ENCODE measurements around the gene BMAL1. TPM values are rescaled to one million over a fixed set of nuclear protein-coding genes. Genes with fewer than 3 reads are reported as not detected.

Gene BMAL1
- total RNA-seq, 2 experiments from 2014 or later, result 28.2 to 29.0 TPM

- DNase-seq, result peak; percentile 17
- Mint-ChIP-seq H3K4me3 (no peak overlapping the region), H3K27ac (peak overlapping the region; percentile 9), H3K36me3 (ENCODE audit: low read depth) (peaks cover 6% of the 10 kb centered on the region), H3K9me3 (no peaks in the 10 kb centered on the region), H3K27me3 (ENCODE audit: low read depth) (no peaks in the 10 kb centered on the region), H3K4me1 (ENCODE audit: low read depth) (peaks cover 86% of the 10 kb centered on the region)
- CTCF ChIA-PET, result interaction anchor here (1.2 to 1.8 kb wide), 3 partner anchors 50 to 100 kb away, joined by 3 to 5 read pairs (median 4); no protein-coding TSS in a partner anchor
- intact Hi-C loops (cut with micrococcal nuclease), result loop anchor here (10.0 kb wide), 1 partner anchor 1440 kb away; the partner anchor contains the start of gene USP47
These were observed 7.4 kb downstream of the BMAL1 start for GRCh38 chr11:13284776-13285588.

GRCh38 chr11:13286279-13286821, 8.8 kb downstream of the BMAL1 start:
- CTCF ChIA-PET, result interaction anchor here (0.7 to 1.5 kb wide), 6 partner anchors 36 to 98 kb away, joined by 3 to 5 read pairs (median 4); no protein-coding TSS in a partner anchor
- intact Hi-C loops (cut with micrococcal nuclease), result loop anchor here (2.0 to 10.0 kb wide), 3 partner anchors 32 to 1442 kb away; partner anchors contain the start of gene USP47
- H3K27me3 Mint-ChIP-seq (ENCODE audit: low read depth), result no peaks in the 10 kb centered on the region
- no peak overlapping the region for H3K4me3 Mint-ChIP-seq
- no peak for DNase-seq
- peaks cover 8% of the 10 kb centered on the region for H3K36me3 Mint-ChIP-seq (ENCODE audit: low read depth)
- no peaks in the 10 kb centered on the region for H3K9me3 Mint-ChIP-seq
- H3K4me1 Mint-ChIP-seq (ENCODE audit: low read depth), result peaks cover 83% of the 10 kb centered on the region
- H3K27ac Mint-ChIP-seq, result peak overlapping the region; percentile 74

- intact Hi-C loops (cut with micrococcal nuclease), result loop anchor here (1.0 to 10.0 kb wide), 6 partner anchors 10 to 1442 kb away; partner anchors contain the start of genes BMAL1 and USP47
- peaks cover 8% of the 10 kb centered on the region for H3K36me3 Mint-ChIP-seq (ENCODE audit: low read depth)
- peak overlapping the region; percentile 74 for H3K27ac Mint-ChIP-seq
- H3K4me3 Mint-ChIP-seq, result no peak overlapping the region
- CTCF ChIA-PET, result interaction anchor here (0.6 to 1.2 kb wide), 5 partner anchors 36 to 79 kb away, joined by 3 to 5 read pairs (median 4); no protein-coding TSS in a partner anchor
- peak; percentile 78 for DNase-seq
- no peaks in the 10 kb centered on the region for H3K9me3 Mint-ChIP-seq
- H3K27me3 Mint-ChIP-seq (ENCODE audit: low read depth), result no peaks in the 10 kb centered on the region
- peaks cover 78% of the 10 kb centered on the region for H3K4me1 Mint-ChIP-seq (ENCODE audit: low read depth)
These were observed 9.4 kb downstream of the BMAL1 start for GRCh38 chr11:13287036-13287435.

- no peak overlapping the region for H3K4me3 Mint-ChIP-seq
- H3K27ac Mint-ChIP-seq, result peak overlapping the region; percentile 28
- H3K9me3 Mint-ChIP-seq, result no peaks in the 10 kb centered on the region
- peaks cover 73% of the 10 kb centered on the region for H3K4me1 Mint-ChIP-seq (ENCODE audit: low read depth)
- H3K27me3 Mint-ChIP-seq (ENCODE audit: low read depth), result no peaks in the 10 kb centered on the region
- intact Hi-C loops (cut with micrococcal nuclease), result loop anchor here (1.0 to 10.0 kb wide), 6 partner anchors 10 to 1443 kb away; partner anchors contain the start of genes BMAL1 and USP47
- DNase-seq, result no peak
- peaks cover 8% of the 10 kb centered on the region for H3K36me3 Mint-ChIP-seq (ENCODE audit: low read depth)
- CTCF ChIA-PET, result interaction anchor here (0.6 to 1.2 kb wide), 4 partner anchors 37 to 97 kb away, joined by 3 to 4 read pairs (median 4); no protein-coding TSS in a partner anchor
These were observed 10.1 kb downstream of the BMAL1 start for GRCh38 chr11:13287681-13288080.

- H3K4me1 Mint-ChIP-seq (ENCODE audit: low read depth), result peaks cover 75% of the 10 kb centered on the region
These were observed 10.9 kb downstream of the BMAL1 start for GRCh38 chr11:13288375-13289029.

GRCh38 chr11:13289081-13289480, 11.5 kb downstream of the BMAL1 start:
- CTCF ChIA-PET, result no interaction called here
- no peak overlapping the region for H3K4me3 Mint-ChIP-seq
- H3K27me3 Mint-ChIP-seq (ENCODE audit: low read depth), result no peaks in the 10 kb centered on the region
- no peak for DNase-seq
- no peak overlapping the region for H3K27ac Mint-ChIP-seq
- H3K36me3 Mint-ChIP-seq (ENCODE audit: low read depth), result peaks cover 8% of the 10 kb centered on the region
- H3K9me3 Mint-ChIP-seq, result no peaks in the 10 kb centered on the region
- intact Hi-C loops (cut with micrococcal nuclease), result loop anchor here (10.0 kb wide), 1 partner anchor 1444 kb away; the partner anchor contains the start of gene USP47
- peaks cover 76% of the 10 kb centered on the region for H3K4me1 Mint-ChIP-seq (ENCODE audit: low read depth)

More at GRCh38 chr11:13288375-13289029, 10.9 kb downstream of the BMAL1 start:
- CTCF ChIA-PET, result interaction anchor here (1.0 kb wide), 1 partner anchor 98 kb away, joined by 3 read pairs; no protein-coding TSS in a partner anchor
- intact Hi-C loops (cut with micrococcal nuclease), result loop anchor here (10.0 kb wide), 1 partner anchor 1444 kb away; the partner anchor contains the start of gene USP47
- Mint-ChIP-seq H3K9me3 (no peaks in the 10 kb centered on the region), H3K27me3 (ENCODE audit: low read depth) (no peaks in the 10 kb centered on the region), H3K4me3 (no peak overlapping the region), H3K36me3 (ENCODE audit: low read depth) (peaks cover 8% of the 10 kb centered on the region), H3K27ac (peak overlapping the region; percentile 42)
- DNase-seq, result peak; percentile 17

GRCh38 chr11:13290221-13290980, 12.8 kb downstream of the BMAL1 start:
- H3K4me1 Mint-ChIP-seq (ENCODE audit: low read depth), result peaks cover 79% of the 10 kb centered on the region
- H3K4me3 Mint-ChIP-seq, result no peak overlapping the region
- H3K9me3 Mint-ChIP-seq, result no peaks in the 10 kb centered on the region
- H3K27me3 Mint-ChIP-seq (ENCODE audit: low read depth), result no peaks in the 10 kb centered on the region
- H3K36me3 Mint-ChIP-seq (ENCODE audit: low read depth), result peaks cover 8% of the 10 kb centered on the region
- intact Hi-C loops (cut with micrococcal nuclease), result no loop called here
- H3K27ac Mint-ChIP-seq, result no peak overlapping the region
- no peak for DNase-seq
- CTCF ChIA-PET, result interaction anchor here (1.2 to 1.7 kb wide), 2 partner anchors 13 to 45 kb away, joined by 3 to 10 read pairs; no protein-coding TSS in a partner anchor

GRCh38 chr11:13291361-13291760, 13.8 kb downstream of the BMAL1 start:
- intact Hi-C loops (cut with micrococcal nuclease), result no loop called here
- H3K4me1 Mint-ChIP-seq (ENCODE audit: low read depth), result peaks cover 81% of the 10 kb centered on the region
- H3K36me3 Mint-ChIP-seq (ENCODE audit: low read depth), result peaks cover 8% of the 10 kb centered on the region
- H3K9me3 Mint-ChIP-seq, result no peaks in the 10 kb centered on the region
- no peak for DNase-seq
- H3K4me3 Mint-ChIP-seq, result no peak overlapping the region
- H3K27ac Mint-ChIP-seq, result no peak overlapping the region
- H3K27me3 Mint-ChIP-seq (ENCODE audit: low read depth), result no peaks in the 10 kb centered on the region
- CTCF ChIA-PET, result interaction anchor here (1.2 to 1.7 kb wide), 3 partner anchors 11 to 45 kb away, joined by 3 to 10 read pairs (median 3); no protein-coding TSS in a partner anchor

GRCh38 chr11:13291800-13292199, 14.2 kb downstream of the BMAL1 start:
- intact Hi-C loops (cut with micrococcal nuclease), result no loop called here
- H3K27ac Mint-ChIP-seq, result no peak overlapping the region
- no peaks in the 10 kb centered on the region for H3K9me3 Mint-ChIP-seq
- peaks cover 81% of the 10 kb centered on the region for H3K4me1 Mint-ChIP-seq (ENCODE audit: low read depth)
- H3K36me3 Mint-ChIP-seq (ENCODE audit: low read depth), result peaks cover 8% of the 10 kb centered on the region
- CTCF ChIA-PET, result interaction anchor here (1.3 to 1.7 kb wide), 2 partner anchors 11 to 44 kb away, joined by 3 to 10 read pairs; no protein-coding TSS in a partner anchor
- H3K27me3 Mint-ChIP-seq (ENCODE audit: low read depth), result no peaks in the 10 kb centered on the region
- no peak overlapping the region for H3K4me3 Mint-ChIP-seq
- no peak for DNase-seq

- H3K9me3 Mint-ChIP-seq, result no peaks in the 10 kb centered on the region
- H3K27me3 Mint-ChIP-seq (ENCODE audit: low read depth), result no peaks in the 10 kb centered on the region
- CTCF ChIA-PET, result interaction anchor here (0.7 to 2.0 kb wide), 2 partner anchors 41 to 43 kb away, joined by 3 to 6 read pairs; no protein-coding TSS in a partner anchor
- peaks cover 8% of the 10 kb centered on the region for H3K36me3 Mint-ChIP-seq (ENCODE audit: low read depth)
- no peak overlapping the region for H3K4me3 Mint-ChIP-seq
- intact Hi-C loops (cut with micrococcal nuclease), result no loop called here
- peaks cover 80% of the 10 kb centered on the region for H3K4me1 Mint-ChIP-seq (ENCODE audit: low read depth)
- H3K27ac Mint-ChIP-seq, result no peak overlapping the region
- DNase-seq, result no peak
These were observed 15.4 kb downstream of the BMAL1 start for GRCh38 chr11:13292970-13293369.

- intact Hi-C loops (cut with micrococcal nuclease), result no loop called here
- no peaks in the 10 kb centered on the region for H3K9me3 Mint-ChIP-seq
- H3K4me1 Mint-ChIP-seq (ENCODE audit: low read depth), result peaks cover 77% of the 10 kb centered on the region
- H3K4me3 Mint-ChIP-seq, result no peak overlapping the region
- no peaks in the 10 kb centered on the region for H3K27me3 Mint-ChIP-seq (ENCODE audit: low read depth)
- no peak overlapping the region for H3K27ac Mint-ChIP-seq
- peaks cover 5% of the 10 kb centered on the region for H3K36me3 Mint-ChIP-seq (ENCODE audit: low read depth)
- CTCF ChIA-PET, result interaction anchor here (2.0 kb wide), 1 partner anchor 42 kb away, joined by 6 read pairs; no protein-coding TSS in a partner anchor
- DNase-seq, result no peak
These were observed 16.6 kb downstream of the BMAL1 start for GRCh38 chr11:13294178-13294577.
